Omental fat pad (tissue), 4 donors: ENCODE data around the gene GAN. TPM values are rescaled to one million over a fixed set of nuclear protein-coding genes. Genes with fewer than 3 reads are reported as not detected.

Source experiments
- ATAC-seq: fragments of 150-250 bp; one replicate; pipeline ENCODE4 v1.9.1; 2016; ENCODE audit warnings: mild to moderate bottlenecking, moderate library complexity; ENCODE audit not compliant: low FRiP score
- DNase-seq: peaks from one replicate; pipeline ENCODE4 v3.0.0-alpha.2; 2019; ENCODE audit warnings: low spot score
- total RNA-seq, 4 donors: library from RNA; depleted of rRNA; stranded (reverse); fragments of >200 nt; gene quantifications; one replicate each; pipeline ENCODE4 v1.1.0, GENCODE V29; 2016
- TF ChIP-seq, protein P1 (sequence below), 3 donors: fragments of 450-650 bp; IDR thresholded peaks; one replicate each; pipeline ENCODE4 v1.5.1; 2016 to 2017; ENCODE audit warnings: antibody characterized with exemption in 3 of 3, mild to moderate bottlenecking in 3 of 3, moderate library complexity in 2 of 3

GAN gene
- total RNA-seq, 4 donors from 2014 or later, result 9.6 to 13.9 (median 10.9) TPM

DNA sequence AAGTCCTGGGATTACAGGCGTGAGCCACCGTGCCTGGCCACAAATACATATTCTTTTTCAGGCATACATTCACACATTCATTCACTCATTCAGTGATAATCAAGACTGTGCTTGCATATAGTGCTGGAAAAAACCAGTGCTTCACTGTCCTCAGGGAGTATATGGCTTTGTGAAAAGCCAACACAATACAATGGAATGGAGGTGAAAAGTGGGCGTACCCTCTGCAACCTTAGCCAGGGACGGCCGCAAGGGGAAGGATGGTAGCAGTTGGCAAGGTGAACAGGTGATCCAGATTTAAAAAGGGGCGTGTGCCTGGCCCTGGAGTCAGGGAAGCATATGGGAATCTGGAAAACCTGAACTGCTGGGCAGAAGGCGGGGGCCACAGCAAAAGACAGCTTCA lies 18.1 kb upstream of the GAN start:
- TF ChIP-seq, protein P1, sequence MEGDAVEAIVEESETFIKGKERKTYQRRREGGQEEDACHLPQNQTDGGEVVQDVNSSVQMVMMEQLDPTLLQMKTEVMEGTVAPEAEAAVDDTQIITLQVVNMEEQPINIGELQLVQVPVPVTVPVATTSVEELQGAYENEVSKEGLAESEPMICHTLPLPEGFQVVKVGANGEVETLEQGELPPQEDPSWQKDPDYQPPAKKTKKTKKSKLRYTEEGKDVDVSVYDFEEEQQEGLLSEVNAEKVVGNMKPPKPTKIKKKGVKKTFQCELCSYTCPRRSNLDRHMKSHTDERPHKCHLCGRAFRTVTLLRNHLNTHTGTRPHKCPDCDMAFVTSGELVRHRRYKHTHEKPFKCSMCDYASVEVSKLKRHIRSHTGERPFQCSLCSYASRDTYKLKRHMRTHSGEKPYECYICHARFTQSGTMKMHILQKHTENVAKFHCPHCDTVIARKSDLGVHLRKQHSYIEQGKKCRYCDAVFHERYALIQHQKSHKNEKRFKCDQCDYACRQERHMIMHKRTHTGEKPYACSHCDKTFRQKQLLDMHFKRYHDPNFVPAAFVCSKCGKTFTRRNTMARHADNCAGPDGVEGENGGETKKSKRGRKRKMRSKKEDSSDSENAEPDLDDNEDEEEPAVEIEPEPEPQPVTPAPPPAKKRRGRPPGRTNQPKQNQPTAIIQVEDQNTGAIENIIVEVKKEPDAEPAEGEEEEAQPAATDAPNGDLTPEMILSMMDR (IDR thresholded peaks at IDR 0.05), result no peak
- DNase-seq, result no peak
- no peak for ATAC-seq

DNA sequence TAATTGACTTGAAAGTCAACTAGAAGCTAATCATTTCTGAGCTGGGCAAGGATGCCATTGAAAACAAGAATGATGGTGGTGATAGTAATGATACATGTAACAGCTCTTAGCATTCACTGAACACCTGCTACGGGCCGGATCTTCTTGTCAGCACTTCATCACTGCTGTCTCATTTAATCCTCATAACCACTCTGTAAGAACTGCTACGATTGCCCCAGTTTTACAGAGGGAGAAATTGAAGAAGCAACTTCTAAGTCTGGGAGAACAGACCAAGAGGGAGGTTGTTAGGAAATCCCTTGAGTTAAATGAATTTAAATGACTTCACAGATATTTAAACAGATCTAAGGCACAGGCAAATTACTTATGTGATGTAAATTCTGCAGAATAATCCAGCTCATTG lies 7.0 kb upstream of the GAN start:
- DNase-seq, result no peak
- TF ChIP-seq, protein P1 (IDR thresholded peaks at IDR 0.05), result no peak
- no peak for ATAC-seq

DNA sequence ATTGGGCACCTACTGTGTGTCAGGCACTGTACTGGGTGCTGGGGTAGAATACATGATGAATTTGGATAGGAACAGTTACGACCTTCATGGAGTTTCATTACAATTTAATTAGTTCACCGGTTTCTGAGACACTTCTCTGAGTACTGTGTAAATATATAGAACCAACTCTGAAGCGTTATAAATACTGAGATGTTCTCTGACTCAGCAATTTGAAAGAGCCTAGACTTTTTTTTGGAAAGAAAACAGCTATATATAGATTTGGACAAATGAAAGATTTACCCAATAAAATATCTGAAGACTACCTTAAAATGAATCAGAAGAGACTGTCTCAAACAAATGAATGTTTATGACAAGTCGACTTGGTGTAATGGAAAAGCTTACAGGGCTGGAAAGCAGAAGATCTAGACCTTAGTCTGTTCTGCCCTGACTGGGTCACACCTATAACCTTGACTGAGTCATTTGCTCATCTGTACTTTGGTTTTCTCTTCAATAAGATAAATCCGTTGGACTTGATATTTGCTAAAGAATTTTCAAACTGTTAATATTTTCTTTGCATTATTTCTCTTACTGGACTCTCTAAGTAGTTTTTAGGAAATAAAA lies 4.6 kb upstream of the GAN start:
- ATAC-seq, result no peak
- no peak for DNase-seq
- TF ChIP-seq, protein P1 (IDR thresholded peaks at IDR 0.05), result no peak

DNA sequence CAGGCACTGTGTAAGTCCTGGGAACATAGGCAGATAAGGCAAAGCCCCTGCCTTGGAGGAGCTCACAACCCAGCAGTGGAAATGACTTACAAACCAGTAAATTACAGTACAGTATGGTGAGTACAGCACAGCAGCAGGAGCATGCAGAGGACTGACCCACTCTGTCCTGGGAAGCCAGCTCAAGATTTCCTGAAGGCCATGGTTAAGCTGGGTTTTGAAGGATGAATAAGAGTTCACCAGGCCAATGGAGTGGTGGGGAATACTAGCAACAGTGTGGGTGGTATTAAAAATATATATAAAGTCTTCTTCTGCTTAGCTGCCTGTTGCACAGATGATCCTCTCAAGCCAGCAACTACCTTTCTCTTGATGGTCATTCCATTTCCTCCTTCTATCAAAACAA lies 3.0 kb upstream of the GAN start:
- no peak for ATAC-seq
- DNase-seq, result no peak
- TF ChIP-seq, protein P1 (IDR thresholded peaks at IDR 0.05), result no peak

DNA sequence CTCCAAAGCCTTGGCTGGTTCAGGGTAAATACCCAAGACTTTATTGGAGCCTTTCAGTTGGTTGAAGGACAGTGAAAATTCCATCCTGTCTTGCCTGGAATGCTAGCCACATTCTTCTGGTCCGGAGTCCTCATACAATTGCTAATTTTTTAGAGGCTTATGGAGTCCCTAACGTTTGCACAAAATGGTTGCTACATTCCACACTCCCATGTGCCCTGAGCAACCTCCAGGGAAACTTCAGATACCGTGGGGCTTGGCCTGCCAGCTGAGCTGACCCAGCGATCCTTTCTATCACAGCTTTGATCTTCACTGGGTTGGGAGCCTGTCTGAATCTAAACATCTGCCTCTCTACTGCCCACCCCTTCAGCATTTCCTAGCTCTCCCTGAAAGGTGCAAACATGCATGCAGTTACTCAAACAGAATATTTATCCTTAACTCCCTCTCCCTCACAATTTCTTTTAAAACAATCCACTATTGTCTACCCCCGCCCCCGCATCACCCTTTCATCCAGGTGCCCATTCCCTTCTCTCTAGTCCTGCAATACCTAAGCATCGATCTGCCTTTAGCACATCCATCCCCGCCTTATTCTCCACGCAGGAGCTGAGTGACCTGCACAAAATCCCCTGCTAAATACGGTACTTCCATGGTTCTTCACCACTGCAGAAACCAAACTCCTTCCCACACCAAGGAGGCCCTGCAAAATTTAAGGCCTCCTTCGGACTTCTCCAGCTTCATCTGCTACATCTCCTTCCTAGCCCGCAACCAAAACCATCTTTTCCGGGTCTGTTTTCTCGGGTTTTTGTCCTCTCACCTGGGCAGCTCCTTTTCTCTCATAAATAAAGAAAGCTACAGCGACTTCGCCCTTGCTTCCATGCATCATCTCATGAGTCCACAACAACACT lies 810 bp upstream of the GAN start:
- TF ChIP-seq, protein P1 (IDR thresholded peaks at IDR 0.05), result no peak
- DNase-seq (no peak), ATAC-seq (no peak)

DNA sequence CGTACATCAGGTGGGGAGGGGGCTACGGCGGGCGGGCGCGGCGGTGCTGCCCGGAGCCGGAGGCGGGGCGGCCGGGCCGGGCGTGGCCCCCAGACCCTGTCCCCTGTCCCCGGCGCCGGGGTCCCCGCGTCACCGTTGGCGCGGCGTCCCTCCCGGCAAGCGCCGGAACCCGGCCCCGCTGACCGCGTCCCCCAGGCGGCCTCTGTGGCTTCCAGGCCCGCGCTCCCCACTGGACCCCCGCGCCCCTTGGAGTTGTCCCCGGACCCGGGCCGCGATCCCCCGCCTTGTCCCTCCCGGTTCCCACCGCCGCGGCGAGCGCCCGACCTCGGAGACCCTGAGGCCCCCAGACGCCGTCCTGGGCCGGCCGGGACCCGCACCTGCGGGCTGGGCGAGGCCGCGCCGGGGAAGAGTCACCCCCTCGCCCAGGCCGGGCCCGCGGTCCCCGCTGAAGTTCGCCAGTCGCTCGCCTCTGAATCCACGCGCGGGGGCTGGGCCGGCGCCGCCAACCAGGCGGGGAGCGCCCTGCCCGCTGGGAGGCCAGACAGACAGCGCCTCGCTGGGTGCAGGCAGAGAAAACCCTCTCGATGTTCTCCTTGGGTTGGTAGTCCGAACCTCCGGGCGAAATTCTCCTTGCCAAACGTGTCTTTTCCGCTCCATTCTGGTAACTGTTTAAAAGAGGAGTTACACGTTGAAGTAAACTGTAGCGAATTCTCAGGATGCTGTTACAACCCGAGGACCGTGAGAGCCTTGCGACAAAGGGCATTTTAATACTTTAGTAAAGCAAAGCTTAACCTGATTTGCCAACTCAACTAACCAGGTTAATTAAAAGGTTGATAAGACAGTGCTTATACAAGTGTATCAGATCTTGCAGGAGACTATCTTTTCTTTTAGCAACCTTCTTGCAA lies 761 bp downstream of the GAN start:
- TF ChIP-seq, protein P1 (IDR thresholded peaks at IDR 0.05), result no peak
- ATAC-seq (peak; percentile 72), DNase-seq (peak; percentile 48)
